Right cardiac atrium (tissue), 5 donors: ENCODE results near the gene GSDME. TPM values are rescaled to one million over a fixed set of nuclear protein-coding genes. Genes with fewer than 3 reads are reported as not detected.

ENCODE experiments used
- ATAC-seq, 2 donors: fragments of 200-7000 bp; cut with Tn5 transposase; one replicate each; pipeline versions ENCODE4 v1.8.0 to v1.9.1; 2020; ENCODE audit warnings: moderate library complexity in 2 of 2, mild to moderate bottlenecking in 1 of 2
- DNase-seq, 3 donors: peaks; one replicate each; pipeline ENCODE4 v3.0.0-alpha.2; 2020
- H3K27ac ChIP-seq: one replicate; pipeline ENCODE4 v1.5.1; 2013; ENCODE audit warnings: mild to moderate bottlenecking, low read length, control low read depth, moderate library complexity
- H3K27me3 ChIP-seq: one replicate; pipeline ENCODE4 v1.6.1; 2013; ENCODE audit not compliant: control insufficient read depth, insufficient read depth
- H3K4me1 ChIP-seq: one replicate; pipeline ENCODE4 v1.6.1; 2013; ENCODE audit warnings: low read length; ENCODE audit not compliant: control insufficient read depth, insufficient read depth
- H3K4me3 ChIP-seq: one replicate; pipeline ENCODE4 v1.5.1; 2013; ENCODE audit warnings: low read length, control low read depth
- H3K9me3 ChIP-seq: one replicate; pipeline ENCODE4 v1.6.1; 2013; ENCODE audit warnings: low read length; ENCODE audit not compliant: control insufficient read depth
- WGBS: extraction: QIAGEN DNeasy Blood & Tissue Kit; methylation state at CpG from one replicate; pipeline ENCODE4 v1.1.7; 2013; 5-methylcytosine and 5-hydroxymethylcytosine counted together
- intact Hi-C, 4 donors: fragments of 100-400 bp; cut with DNase I; formaldehyde crosslinking; loops; one replicate each; pipeline versions ENCODE4 v1.11.0 to v1.14.0; 2022 to 2023
- polyA plus RNA-seq: library from polyadenylated mRNA; stranded (reverse); fragments of 200-250 nt; gene quantifications from one replicate; pipeline ENCODE4 v1.2.3, GENCODE V29; 2013
- total RNA-seq, 4 donors: library from RNA; stranded (reverse); fragmentation: NEBNext Ultra II Directional; extraction: Animal tissue kit (Norgen Biotek cat#: 25700); gene quantifications; one replicate each; pipeline ENCODE4 v1.2.1, GENCODE V29; 2021
- donor health status: healthy with polysubstance abuse.
- donor health status: DM: no; HTN: yes; CAD: no.
- donor health status: DM: no; HTN: no; CAD: no.
- donor health status: DM: no; HTN: yes; CAD: no; lungs with severe emphysema.
- donor health status: DM: yes; HTN: yes; CAD: no.

The GSDME gene
- total and polyA plus RNA-seq, 5 donors, result 4.9 to 9.9 (median 5.3) TPM

DNA sequence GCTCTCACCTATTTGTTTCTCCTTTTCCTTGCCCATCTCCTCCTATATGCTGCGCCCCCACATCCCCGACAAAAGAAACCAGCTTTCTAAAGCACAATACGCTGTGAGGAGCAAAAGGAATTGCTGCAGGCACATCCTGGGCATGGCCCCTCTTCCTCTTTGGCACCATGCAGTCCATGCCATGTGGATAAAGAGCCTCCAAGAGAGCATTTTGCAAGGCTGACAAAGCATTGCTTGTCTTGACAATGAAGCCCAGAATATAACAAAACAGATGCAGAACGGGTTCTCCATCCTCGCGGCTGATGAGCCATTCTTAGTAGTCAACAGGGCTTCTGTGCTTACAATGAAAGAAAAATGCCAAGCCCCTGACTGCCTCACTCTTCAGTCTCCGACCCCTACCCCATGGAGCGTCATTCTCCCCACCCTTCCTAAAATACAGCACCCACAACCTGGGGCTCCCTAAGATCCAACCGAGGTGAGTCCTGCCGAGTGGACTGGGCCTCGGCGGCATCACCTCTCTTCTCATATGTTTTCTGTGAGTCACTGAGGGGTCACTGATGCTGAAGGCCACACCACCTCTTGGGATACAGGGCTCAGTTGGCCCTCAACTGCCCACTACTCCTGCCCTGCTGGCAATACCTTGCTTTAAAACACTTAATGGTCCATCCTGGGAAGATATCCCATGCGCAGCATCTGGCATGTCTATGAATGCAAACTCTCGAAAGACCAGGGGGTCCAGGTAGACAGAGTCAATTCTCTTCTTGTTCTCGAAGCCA, 47.5 kb downstream of the GSDME start:
- 94% methylated on average over 15 of the region's 15 CpGs for WGBS
- ATAC-seq, result no peak
- DNase-seq, result no peak
- no peaks in the 10 kb centered on the region for H3K9me3 ChIP-seq
- H3K4me1 ChIP-seq, result peaks cover 3% of the 10 kb centered on the region
- intact Hi-C loops, result no loop called here
- H3K4me3 ChIP-seq, result no peak overlapping the region
- no peak overlapping the region for H3K27ac ChIP-seq
- no peaks in the 10 kb centered on the region for H3K27me3 ChIP-seq

DNA sequence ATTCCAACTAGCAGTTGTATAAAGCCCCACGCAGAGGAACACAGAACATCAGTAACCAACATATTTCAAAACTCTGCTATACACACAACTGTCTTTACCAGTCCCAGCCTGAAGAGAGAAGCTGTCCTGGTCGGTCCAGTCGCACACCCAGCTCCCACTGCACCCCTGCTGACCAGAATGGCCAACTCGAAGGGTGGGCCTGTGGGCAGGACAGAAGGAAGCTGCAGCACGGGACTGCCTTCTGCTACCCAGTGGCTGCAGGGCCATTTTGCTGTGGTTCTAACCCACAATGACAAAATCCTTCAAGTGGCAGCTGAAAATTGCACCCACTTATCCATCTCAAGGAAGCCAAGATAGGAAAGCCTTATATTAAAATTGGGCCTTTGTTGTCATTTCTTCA, 48.2 kb downstream of the GSDME start:
- ATAC-seq, result no peak
- Histone ChIP-seq H3K27me3 (no peaks in the 10 kb centered on the region), H3K9me3 (no peaks in the 10 kb centered on the region), H3K4me3 (no peak overlapping the region), H3K4me1 (peaks cover 3% of the 10 kb centered on the region), H3K27ac (no peak overlapping the region)
- intact Hi-C loops, result no loop called here
- 92% methylated on average over 5 of the region's 5 CpGs for WGBS
- no peak for DNase-seq

- 73% methylated on average over 9 of the region's 9 CpGs for WGBS
- intact Hi-C loops, result no loop called here
- no peaks in the 10 kb centered on the region for H3K27me3 ChIP-seq
These were observed 49.2 kb downstream of the GSDME start for GRCh38 chr7:24707988-24708615.

GRCh38 chr7:24706211-24707170, 50.8 kb downstream of the GSDME start:
- Histone ChIP-seq H3K4me1 (peaks cover 15% of the 10 kb centered on the region), H3K4me3 (no peak overlapping the region), H3K27me3 (no peaks in the 10 kb centered on the region), H3K27ac (no peak overlapping the region), H3K9me3 (no peaks in the 10 kb centered on the region)
- WGBS, result 88% methylated on average over 30 of the region's 30 CpGs
- DNase-seq, result peak in 2 of 3 donors; percentile 49 to 57
- no peak for ATAC-seq
- intact Hi-C loops, result no loop called here

More at GRCh38 chr7:24707988-24708615, 49.2 kb downstream of the GSDME start:
- Histone ChIP-seq H3K27ac (no peak overlapping the region), H3K4me1 (peaks cover 6% of the 10 kb centered on the region), H3K9me3 (no peaks in the 10 kb centered on the region), H3K4me3 (no peak overlapping the region)
- DNase-seq (no peak), ATAC-seq (no peak)

DNA sequence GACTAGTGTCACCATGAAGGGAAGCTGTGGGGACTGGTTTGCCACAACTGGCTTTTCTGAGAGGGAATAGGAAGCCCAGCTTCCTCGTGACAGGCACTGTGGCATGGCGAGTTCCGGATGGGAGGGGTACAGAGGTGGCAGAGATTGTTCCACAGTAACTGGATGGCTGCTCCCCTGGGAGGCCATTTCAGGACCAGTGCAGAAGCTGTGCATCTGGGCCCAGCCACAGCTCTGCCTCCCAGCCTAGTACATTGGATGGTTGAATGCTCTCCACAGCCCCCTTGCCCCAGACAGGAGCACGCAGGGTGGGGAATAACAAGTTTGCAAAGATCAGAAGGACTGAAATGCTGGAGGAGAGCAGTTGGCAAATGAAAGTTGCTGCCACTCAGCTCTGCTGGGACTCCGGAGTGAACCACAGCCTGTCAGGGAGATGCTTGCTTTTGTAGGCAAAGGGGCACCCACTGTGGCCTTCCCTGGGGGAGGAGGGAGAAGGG, 51.8 kb downstream of the GSDME start:
- H3K4me1 ChIP-seq, result peaks cover 18% of the 10 kb centered on the region
- ATAC-seq, result peak; percentile 8 to 40
- DNase-seq, result peak in 1 of 3 donors; percentile 54
- H3K9me3 ChIP-seq, result no peaks in the 10 kb centered on the region
- no peaks in the 10 kb centered on the region for H3K27me3 ChIP-seq
- peak overlapping the region; percentile 42 for H3K27ac ChIP-seq
- WGBS, result 67% methylated on average over 5 of the region's 5 CpGs
- intact Hi-C loops, result no loop called here
- H3K4me3 ChIP-seq, result no peak overlapping the region

- Histone ChIP-seq H3K27ac (no peak overlapping the region), H3K27me3 (no peaks in the 10 kb centered on the region), H3K9me3 (no peaks in the 10 kb centered on the region), H3K4me1 (peaks cover 18% of the 10 kb centered on the region), H3K4me3 (no peak overlapping the region)
- ATAC-seq (no peak), DNase-seq (peak; percentile 66 to 87 (median 71))
- WGBS, result 57% methylated on average over 4 of the region's 4 CpGs
- intact Hi-C loops, result no loop called here
These were observed 53.0 kb downstream of the GSDME start for GRCh38 chr7:24704311-24704710.

GRCh38 chr7:24703296-24703695, 54.0 kb downstream of the GSDME start:
- H3K4me1 ChIP-seq, result peaks cover 18% of the 10 kb centered on the region
- no peaks in the 10 kb centered on the region for H3K27me3 ChIP-seq
- no peaks in the 10 kb centered on the region for H3K9me3 ChIP-seq
- intact Hi-C loops, result no loop called here
- no peak overlapping the region for H3K4me3 ChIP-seq
- 50% methylated on average over 3 of the region's 3 CpGs for whole genome bisulfite sequencing
- H3K27ac ChIP-seq, result no peak overlapping the region
- peak in 1 of 2 donors; percentile 22 for ATAC-seq
- DNase-seq, result peak in 2 of 3 donors; percentile 40 to 58

DNA sequence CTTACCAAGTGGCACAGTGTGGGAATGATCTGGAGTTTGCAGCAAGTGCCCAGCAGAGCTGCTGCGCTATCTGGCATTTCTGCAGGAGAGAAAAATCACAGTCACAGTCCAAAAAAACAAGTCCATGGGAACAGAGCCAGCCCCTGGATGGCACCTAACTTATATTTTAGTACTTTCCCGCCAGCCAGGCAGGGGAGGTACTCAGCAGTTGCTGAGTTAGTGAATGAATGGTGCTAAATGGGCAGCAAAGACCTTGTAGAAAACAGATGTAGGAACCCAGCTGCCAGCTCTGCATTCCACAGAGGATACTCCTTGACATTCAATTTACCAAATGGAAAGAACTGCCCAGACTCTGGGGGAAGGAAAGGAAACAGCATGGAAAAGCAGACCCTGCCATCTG, 54.5 kb downstream of the GSDME start:
- intact Hi-C loops, result no loop called here
- peak in 1 of 2 donors; percentile 25 for ATAC-seq
- H3K9me3 ChIP-seq, result no peaks in the 10 kb centered on the region
- no peak overlapping the region for H3K27ac ChIP-seq
- H3K27me3 ChIP-seq, result no peaks in the 10 kb centered on the region
- 69% methylated on average over 2 of the region's 2 CpGs for WGBS
- DNase-seq, result peak in 1 of 3 donors; percentile 30
- no peak overlapping the region for H3K4me3 ChIP-seq
- H3K4me1 ChIP-seq, result peaks cover 18% of the 10 kb centered on the region

- no peaks in the 10 kb centered on the region for H3K9me3 ChIP-seq
- no peaks in the 10 kb centered on the region for H3K27me3 ChIP-seq
- ATAC-seq, result peak in 1 of 2 donors; percentile 12
- H3K4me1 ChIP-seq, result peaks cover 18% of the 10 kb centered on the region
- 50% methylated on average over 4 of the region's 4 CpGs for WGBS
- H3K27ac ChIP-seq, result no peak overlapping the region
- intact Hi-C loops, result no loop called here
- H3K4me3 ChIP-seq, result no peak overlapping the region
- no peak for DNase-seq
These were observed 55.7 kb downstream of the GSDME start for GRCh38 chr7:24701261-24702235.
